Measurements from ENCODE around the gene ZFR2. TPM values are rescaled to one million over a fixed set of nuclear protein-coding genes. Genes with fewer than 3 reads are reported as not detected.

Gene ZFR2
- total RNA-seq, 1 donor from 2014 or later: not detected

DNA sequence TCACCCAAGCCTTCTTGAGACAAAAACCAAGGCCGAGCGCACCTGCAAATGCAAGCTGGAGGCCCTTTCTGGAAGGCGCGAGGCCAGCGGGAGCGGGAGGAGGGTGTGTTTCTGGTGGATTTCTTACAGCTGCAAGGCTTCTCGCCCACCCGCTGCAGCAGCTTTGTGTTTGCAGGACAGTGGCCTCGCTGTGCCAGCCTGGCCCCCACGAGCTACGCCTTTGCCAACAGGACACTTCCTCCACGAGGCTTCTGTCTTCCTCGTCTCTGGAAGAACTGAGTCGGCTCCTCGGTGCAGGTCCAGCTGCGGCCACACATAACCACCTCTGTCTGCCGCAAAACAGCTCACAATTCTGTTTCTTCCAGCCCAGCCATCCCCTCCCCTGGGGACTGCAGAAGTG is 21.8 kb upstream of the ZFR2 start:
- Histone ChIP-seq H3K36me3 (no peaks in the 10 kb centered on the region), H3K9me3 (no peaks in the 10 kb centered on the region), H3K4me1 (no peaks in the 10 kb centered on the region), H3K27ac (no peak overlapping the region), H3K27me3 (no peaks in the 10 kb centered on the region), H3K4me3 (no peak overlapping the region)
- TF ChIP-seq, protein P1, sequence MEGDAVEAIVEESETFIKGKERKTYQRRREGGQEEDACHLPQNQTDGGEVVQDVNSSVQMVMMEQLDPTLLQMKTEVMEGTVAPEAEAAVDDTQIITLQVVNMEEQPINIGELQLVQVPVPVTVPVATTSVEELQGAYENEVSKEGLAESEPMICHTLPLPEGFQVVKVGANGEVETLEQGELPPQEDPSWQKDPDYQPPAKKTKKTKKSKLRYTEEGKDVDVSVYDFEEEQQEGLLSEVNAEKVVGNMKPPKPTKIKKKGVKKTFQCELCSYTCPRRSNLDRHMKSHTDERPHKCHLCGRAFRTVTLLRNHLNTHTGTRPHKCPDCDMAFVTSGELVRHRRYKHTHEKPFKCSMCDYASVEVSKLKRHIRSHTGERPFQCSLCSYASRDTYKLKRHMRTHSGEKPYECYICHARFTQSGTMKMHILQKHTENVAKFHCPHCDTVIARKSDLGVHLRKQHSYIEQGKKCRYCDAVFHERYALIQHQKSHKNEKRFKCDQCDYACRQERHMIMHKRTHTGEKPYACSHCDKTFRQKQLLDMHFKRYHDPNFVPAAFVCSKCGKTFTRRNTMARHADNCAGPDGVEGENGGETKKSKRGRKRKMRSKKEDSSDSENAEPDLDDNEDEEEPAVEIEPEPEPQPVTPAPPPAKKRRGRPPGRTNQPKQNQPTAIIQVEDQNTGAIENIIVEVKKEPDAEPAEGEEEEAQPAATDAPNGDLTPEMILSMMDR (IDR thresholded peaks at IDR 0.05): no peak
- TF ChIP-seq POLR2AphosphoS5 (IDR thresholded peaks at IDR 0.05; ENCODE audit: insufficient read depth in 1 of 2, low read depth in 1 of 2) (no peak), POLR2A (IDR thresholded peaks at IDR 0.05) (no peak)
- intact Hi-C loops (cut with DNase I): no loop called here
- no peak for DNase-seq (ENCODE audit: extremely low spot score in 2 of 2)

DNA sequence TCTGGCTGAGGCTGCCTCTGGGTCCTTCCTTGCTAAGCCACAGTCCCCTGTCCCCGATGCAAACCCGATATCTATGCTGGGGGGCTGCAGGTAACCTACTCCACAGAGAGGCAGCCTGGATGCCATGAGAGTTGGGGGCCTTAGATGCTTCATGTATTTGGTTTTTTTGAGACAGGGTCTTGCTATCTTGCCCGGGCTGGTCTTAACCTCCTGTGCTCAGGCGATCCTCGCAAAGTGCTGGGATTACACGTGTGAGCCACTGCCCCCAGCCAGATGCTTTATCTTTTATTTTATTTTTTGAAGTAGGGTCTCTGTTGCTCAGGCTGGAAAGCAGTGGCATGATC is 13.2 kb upstream of the ZFR2 start:
- DNase-seq (ENCODE audit: extremely low spot score in 2 of 2): no peak
- Histone ChIP-seq H3K4me3 (no peak overlapping the region), H3K27me3 (peaks cover 9% of the 10 kb centered on the region), H3K27ac (no peak overlapping the region), H3K36me3 (no peaks in the 10 kb centered on the region), H3K4me1 (no peaks in the 10 kb centered on the region), H3K9me3 (no peaks in the 10 kb centered on the region)
- TF ChIP-seq POLR2AphosphoS5 (IDR thresholded peaks at IDR 0.05; ENCODE audit: insufficient read depth in 1 of 2, low read depth in 1 of 2): no peak
- TF ChIP-seq, protein P1 (IDR thresholded peaks at IDR 0.05): no peak
- TF ChIP-seq POLR2A (IDR thresholded peaks at IDR 0.05): no peak
- intact Hi-C loops (cut with DNase I): no loop called here

DNA sequence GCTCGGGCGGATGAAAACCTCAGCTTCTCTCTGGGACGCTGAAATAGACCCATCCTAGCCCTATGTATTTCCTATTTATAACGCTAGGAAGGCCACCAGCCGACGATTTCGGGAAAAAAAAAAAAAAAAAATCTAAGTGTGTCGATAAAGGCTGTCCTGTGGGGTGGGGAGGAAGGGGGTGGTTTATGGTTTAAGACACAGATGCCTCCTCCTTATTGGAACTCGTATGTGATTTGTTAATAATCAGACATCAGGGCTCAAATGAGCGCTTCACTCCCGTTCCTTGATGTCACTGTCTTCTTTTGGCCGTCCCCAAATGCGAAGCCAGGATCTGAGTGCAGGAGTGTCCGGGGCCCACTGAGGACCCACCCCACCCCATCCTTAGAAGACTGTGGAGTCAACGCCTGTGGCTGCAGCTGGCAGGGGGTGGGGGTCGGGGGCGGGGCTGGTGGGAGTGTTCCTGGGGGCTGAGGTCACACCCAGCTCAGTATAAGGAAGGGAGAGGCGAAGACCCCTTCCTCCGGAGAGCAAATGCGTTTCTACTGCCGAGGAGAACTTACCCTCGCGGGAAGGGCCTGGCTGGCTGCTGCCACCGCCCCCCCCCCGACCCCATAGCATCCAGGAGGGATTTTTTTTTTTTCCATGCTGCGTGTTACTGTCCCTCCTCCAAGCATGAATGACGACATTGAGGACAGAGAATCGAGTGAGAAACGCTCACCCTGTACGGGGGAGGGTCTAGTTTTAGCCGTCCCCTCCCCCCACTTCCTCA is 12.6 kb upstream of the ZFR2 start:
- H3K9me3 ChIP-seq: no peaks in the 10 kb centered on the region
- no peak for DNase-seq (ENCODE audit: extremely low spot score in 2 of 2)
- H3K27me3 ChIP-seq: peaks cover 9% of the 10 kb centered on the region
- intact Hi-C loops (cut with DNase I): no loop called here
- peak overlapping the region; percentile 0 to 18 for H3K4me3 ChIP-seq
- no peak for TF ChIP-seq POLR2A (IDR thresholded peaks at IDR 0.05)
- TF ChIP-seq, protein P1 (IDR thresholded peaks at IDR 0.05): no peak
- TF ChIP-seq POLR2AphosphoS5 (IDR thresholded peaks at IDR 0.05; ENCODE audit: insufficient read depth in 1 of 2, low read depth in 1 of 2): no peak
- no peaks in the 10 kb centered on the region for H3K36me3 ChIP-seq
- no peak overlapping the region for H3K27ac ChIP-seq
- H3K4me1 ChIP-seq: no peaks in the 10 kb centered on the region

DNA sequence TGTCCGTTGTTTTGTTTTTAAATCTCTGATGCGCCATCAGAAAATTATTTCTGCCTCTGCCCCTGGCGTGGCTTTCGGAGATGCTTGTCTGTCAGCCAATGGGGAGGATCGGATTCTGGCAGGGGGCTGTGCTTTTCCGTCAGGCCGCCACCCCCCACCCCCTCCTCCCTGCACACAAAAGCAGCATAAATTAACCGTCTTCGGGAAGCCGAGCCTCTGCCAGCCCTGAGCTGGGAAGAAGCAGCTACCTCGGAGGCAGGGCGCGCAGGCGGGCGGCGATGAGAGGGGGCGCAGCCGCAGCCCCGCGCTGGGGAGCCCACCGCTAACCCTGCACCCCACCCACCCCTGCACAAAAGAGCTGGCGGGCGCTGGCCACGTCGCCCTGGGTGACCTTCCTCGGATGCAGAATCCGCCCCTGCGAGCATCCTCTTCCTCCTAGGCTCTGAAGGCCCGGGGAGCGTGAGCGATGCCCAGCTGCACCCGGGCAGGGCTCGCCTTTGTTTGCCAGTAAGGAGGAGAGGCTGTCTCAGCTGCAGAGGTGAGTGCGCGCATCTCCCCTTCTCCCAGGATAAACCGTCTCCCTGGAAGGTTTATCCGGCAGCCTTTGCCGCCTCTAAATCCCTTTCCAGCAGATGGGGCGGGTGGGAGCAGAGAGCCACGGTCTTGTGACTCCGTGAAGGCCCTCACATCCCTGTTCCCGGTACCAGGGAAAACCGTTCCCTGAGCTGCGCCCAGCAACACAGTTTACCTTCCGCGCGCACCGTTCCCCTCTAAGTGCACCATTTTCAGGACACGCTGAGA is 11.8 kb upstream of the ZFR2 start, which contains the start of gene ATCAY:
ATCAY (plus strand) TSS at position 215 of the 801 bp plus-strand sequence. CDS start 5,083 bp downstream, outside the sequence.
- DNase-seq (ENCODE audit: extremely low spot score in 2 of 2): no peak
- Histone ChIP-seq H3K36me3 (no peaks in the 10 kb centered on the region), H3K27ac (no peak within 1 kb of the TSS), H3K4me1 (no peaks in the 10 kb centered on the region), H3K27me3 (peaks cover 9% of the 10 kb centered on the region), H3K4me3 (peak within 1 kb of the TSS; percentile 0 to 18), H3K9me3 (no peaks in the 10 kb centered on the region)
- intact Hi-C loops (cut with DNase I): no loop called here
- no peak for TF ChIP-seq POLR2A (IDR thresholded peaks at IDR 0.05)
- no peak for TF ChIP-seq POLR2AphosphoS5 (IDR thresholded peaks at IDR 0.05; ENCODE audit: insufficient read depth in 1 of 2, low read depth in 1 of 2)
- TF ChIP-seq, protein P1 (IDR thresholded peaks at IDR 0.05): no peak
